Panc1 (cell line): ENCODE measurements around the gene NXPE3. TPM values are rescaled to one million over a fixed set of nuclear protein-coding genes. Genes with fewer than 3 reads are reported as not detected.

Experiments
- ATAC-seq: fragments of 200-7000 bp; cut with Tn5 transposase; 2 replicates; pipeline ENCODE4 v1.9.1; 2020; ENCODE audit warnings: mild to moderate bottlenecking, moderate library complexity
- BruUV-seq: library from RNA; stranded (reverse); fragments of 400-500 nt; replicated peaks from 2 replicates; lab custom pipeline; 2021; lab: Mats Ljungman, UMichigan
- CTCF ChIA-PET: fragments of 300-600 bp; sonication (Branson Sonifier 250); formaldehyde crosslinking; loops from one replicate; lab custom pipeline; 2022; ENCODE audit warnings: antibody characterized with exemption; lab: Charles Lee
- POLR2A ChIA-PET: fragments of 300-600 bp; sonication (Branson Sonifier 250); formaldehyde crosslinking; loops from one replicate; lab custom pipeline; 2022; ENCODE audit warnings: antibody characterized with exemption; lab: Charles Lee
- DNase-seq: peaks from one replicate; pipeline ENCODE4 v3.0.0-alpha.2; 2010; ENCODE audit warnings: low read depth, low spot score
- H3K27ac ChIP-seq: 2 replicates; pipeline ENCODE4 v1.5.1; 2011; ENCODE audit warnings: mild to moderate bottlenecking, low read length, inconsistent platforms
- H3K27me3 ChIP-seq: fragments of 200-500 bp; sonication (Bioruptor generic); 2 replicates; pipeline ENCODE4 v1.6.0; 2014; ENCODE audit warnings: low read length, inconsistent platforms; ENCODE audit not compliant: control insufficient read depth, insufficient read depth
- H3K36me3 ChIP-seq: fragments of 200-500 bp; sonication (Bioruptor generic); 2 replicates; pipeline ENCODE4 v1.5.1; 2014; ENCODE audit warnings: inconsistent platforms, mild to moderate bottlenecking, low read length, moderate library complexity; ENCODE audit not compliant: control insufficient read depth, insufficient read depth
- H3K4me1 ChIP-seq: 2 replicates; pipeline ENCODE4 v1.5.1; 2011; ENCODE audit warnings: inconsistent platforms, mild to moderate bottlenecking, low read length, moderate library complexity; ENCODE audit not compliant: control insufficient read depth, insufficient read depth
- H3K4me3 ChIP-seq, 2 experiments: 2 replicates each; pipeline ENCODE4 v1.5.1; 2011 to 2012; ENCODE audit warnings: low read depth in 2 of 2, low read length in 2 of 2, mild to moderate bottlenecking in 2 of 2, inconsistent platforms in 1 of 2, moderate library complexity in 1 of 2
- H3K9me3 ChIP-seq: fragments of 200-500 bp; sonication (Bioruptor generic); 2 replicates; pipeline ENCODE4 v1.5.1; 2014; ENCODE audit warnings: low read depth, mild to moderate bottlenecking, inconsistent platforms, low read length, moderate library complexity; ENCODE audit not compliant: control insufficient read depth, insufficient read depth
- POLR2AphosphoS5 ChIP-seq: IDR thresholded peaks from 2 replicates; pipeline ENCODE4 v1.6.1; 2012; ENCODE audit warnings: mild to moderate bottlenecking, low read depth, low read length, moderate library complexity
- SIN3A ChIP-seq: IDR thresholded peaks from 2 replicates; pipeline ENCODE4 v1.6.1; 2012; ENCODE audit warnings: low read depth, mild to moderate bottlenecking, low read length, moderate library complexity, borderline replicate concordance; ENCODE audit not compliant: insufficient read depth
- in situ Hi-C: cut with HindIII; loops from 2 replicates; pipeline ENCODE4 v1.10.0; 2016; ENCODE audit warnings: low sequenced_read_pairs, low pct_unique_long_range_greater_than_20kb
- intact Hi-C: fragments of 100-400 bp; cut with micrococcal nuclease; formaldehyde crosslinking; loops from one replicate; pipeline ENCODE4 v1.10.0; 2022; ENCODE audit not compliant: unreplicated experiment
- total RNA-seq: library from RNA; stranded (reverse); gene quantifications from one replicate; pipeline ENCODE4 v1.2.1, GENCODE V29; 2021; ENCODE audit not compliant: unreplicated experiment
- TF ChIP-seq, protein P1 (sequence below), 2 experiments: IDR thresholded peaks; 2 replicates each; pipeline ENCODE4 v1.6.1; 2011 to 2012; ENCODE audit warnings: low read depth in 2 of 2, control low read depth in 1 of 2, low read length in 1 of 2, mild to moderate bottlenecking in 1 of 2, moderate library complexity in 1 of 2; ENCODE audit not compliant: insufficient read depth in 1 of 2
- TF ChIP-seq, protein P2 (sequence below): fragments of 450-650 bp; IDR thresholded peaks from 2 replicates; pipeline ENCODE4 v1.5.1; 2017; ENCODE audit warnings: mild to moderate bottlenecking

The NXPE3 gene
- total RNA-seq, 1 experiment from 2014 or later: 30.4 TPM

GRCh38 chr3:101730839-101731238 is 48.2 kb upstream of the NXPE3 start:
- ChIA-PET CTCF (no interaction called here), POLR2A (no interaction called here)
- in situ Hi-C loops: no loop called here
- no peak for TF ChIP-seq SIN3A
- TF ChIP-seq, protein P1, sequence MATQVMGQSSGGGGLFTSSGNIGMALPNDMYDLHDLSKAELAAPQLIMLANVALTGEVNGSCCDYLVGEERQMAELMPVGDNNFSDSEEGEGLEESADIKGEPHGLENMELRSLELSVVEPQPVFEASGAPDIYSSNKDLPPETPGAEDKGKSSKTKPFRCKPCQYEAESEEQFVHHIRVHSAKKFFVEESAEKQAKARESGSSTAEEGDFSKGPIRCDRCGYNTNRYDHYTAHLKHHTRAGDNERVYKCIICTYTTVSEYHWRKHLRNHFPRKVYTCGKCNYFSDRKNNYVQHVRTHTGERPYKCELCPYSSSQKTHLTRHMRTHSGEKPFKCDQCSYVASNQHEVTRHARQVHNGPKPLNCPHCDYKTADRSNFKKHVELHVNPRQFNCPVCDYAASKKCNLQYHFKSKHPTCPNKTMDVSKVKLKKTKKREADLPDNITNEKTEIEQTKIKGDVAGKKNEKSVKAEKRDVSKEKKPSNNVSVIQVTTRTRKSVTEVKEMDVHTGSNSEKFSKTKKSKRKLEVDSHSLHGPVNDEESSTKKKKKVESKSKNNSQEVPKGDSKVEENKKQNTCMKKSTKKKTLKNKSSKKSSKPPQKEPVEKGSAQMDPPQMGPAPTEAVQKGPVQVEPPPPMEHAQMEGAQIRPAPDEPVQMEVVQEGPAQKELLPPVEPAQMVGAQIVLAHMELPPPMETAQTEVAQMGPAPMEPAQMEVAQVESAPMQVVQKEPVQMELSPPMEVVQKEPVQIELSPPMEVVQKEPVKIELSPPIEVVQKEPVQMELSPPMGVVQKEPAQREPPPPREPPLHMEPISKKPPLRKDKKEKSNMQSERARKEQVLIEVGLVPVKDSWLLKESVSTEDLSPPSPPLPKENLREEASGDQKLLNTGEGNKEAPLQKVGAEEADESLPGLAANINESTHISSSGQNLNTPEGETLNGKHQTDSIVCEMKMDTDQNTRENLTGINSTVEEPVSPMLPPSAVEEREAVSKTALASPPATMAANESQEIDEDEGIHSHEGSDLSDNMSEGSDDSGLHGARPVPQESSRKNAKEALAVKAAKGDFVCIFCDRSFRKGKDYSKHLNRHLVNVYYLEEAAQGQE (IDR thresholded peaks at IDR 0.05; ENCODE audit: insufficient read depth in 1 of 2, low read depth in 2 of 2, low read length in 1 of 2): no peak
- TF ChIP-seq, protein P2, sequence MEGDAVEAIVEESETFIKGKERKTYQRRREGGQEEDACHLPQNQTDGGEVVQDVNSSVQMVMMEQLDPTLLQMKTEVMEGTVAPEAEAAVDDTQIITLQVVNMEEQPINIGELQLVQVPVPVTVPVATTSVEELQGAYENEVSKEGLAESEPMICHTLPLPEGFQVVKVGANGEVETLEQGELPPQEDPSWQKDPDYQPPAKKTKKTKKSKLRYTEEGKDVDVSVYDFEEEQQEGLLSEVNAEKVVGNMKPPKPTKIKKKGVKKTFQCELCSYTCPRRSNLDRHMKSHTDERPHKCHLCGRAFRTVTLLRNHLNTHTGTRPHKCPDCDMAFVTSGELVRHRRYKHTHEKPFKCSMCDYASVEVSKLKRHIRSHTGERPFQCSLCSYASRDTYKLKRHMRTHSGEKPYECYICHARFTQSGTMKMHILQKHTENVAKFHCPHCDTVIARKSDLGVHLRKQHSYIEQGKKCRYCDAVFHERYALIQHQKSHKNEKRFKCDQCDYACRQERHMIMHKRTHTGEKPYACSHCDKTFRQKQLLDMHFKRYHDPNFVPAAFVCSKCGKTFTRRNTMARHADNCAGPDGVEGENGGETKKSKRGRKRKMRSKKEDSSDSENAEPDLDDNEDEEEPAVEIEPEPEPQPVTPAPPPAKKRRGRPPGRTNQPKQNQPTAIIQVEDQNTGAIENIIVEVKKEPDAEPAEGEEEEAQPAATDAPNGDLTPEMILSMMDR: no peak
- TF ChIP-seq POLR2AphosphoS5: no peak
- Histone ChIP-seq H3K4me1 (peaks cover 12% of the 10 kb centered on the region; the same call in 1 of the 2 replicates), H3K4me3 (no peak overlapping the region), H3K9me3 (no peaks in the 10 kb centered on the region), H3K27me3 (no peaks in the 10 kb centered on the region), H3K27ac (no peak overlapping the region), H3K36me3 (peaks cover 25% of the 10 kb centered on the region)
- ATAC-seq (no peak), DNase-seq (no peak)
- intact Hi-C loops: no loop called here
- no TSS peak for BruUV-seq

GRCh38 chr3:101732240-101732641 is 46.8 kb upstream of the NXPE3 start:
- no TSS peak for BruUV-seq
- TF ChIP-seq, protein P1 (IDR thresholded peaks at IDR 0.05; ENCODE audit: insufficient read depth in 1 of 2, low read depth in 2 of 2, low read length in 1 of 2): no peak
- CTCF ChIA-PET: no interaction called here
- Histone ChIP-seq H3K9me3 (no peaks in the 10 kb centered on the region), H3K27ac (no peak overlapping the region), H3K36me3 (peaks cover 18% of the 10 kb centered on the region), H3K4me1 (no peaks in the 10 kb centered on the region), H3K27me3 (no peaks in the 10 kb centered on the region), H3K4me3 (no peak overlapping the region)
- POLR2A ChIA-PET: no interaction called here
- DNase-seq: no peak
- intact Hi-C loops (no loop called here), in situ Hi-C loops (no loop called here)
- ATAC-seq: no peak
